Testis (tissue), 2 donors: ENCODE data around the gene HS3ST3A1.

Experiments
- POLR2A ChIP-seq: fragments of 450-650 bp; IDR thresholded peaks from one replicate; pipeline ENCODE4 v1.6.1; 2017; ENCODE audit warnings: antibody characterized with exemption, mild to moderate bottlenecking, moderate library complexity
- TF ChIP-seq, protein P1 (sequence below), 3 experiments: fragments of 450-650 bp in 2 of 3; fragments of 200-600 bp in 1 of 3; sonication (generic) in 1 of 3; IDR thresholded peaks; one replicate each; pipeline ENCODE4 v1.5.1; 2016 to 2019; ENCODE audit warnings: antibody characterized with exemption in 3 of 3, mild to moderate bottlenecking in 2 of 3, moderate library complexity in 1 of 3

GRCh38 chr17:13531721-13532120 lies 70.0 kb downstream of the HS3ST3A1 start:
- TF ChIP-seq, protein P1, sequence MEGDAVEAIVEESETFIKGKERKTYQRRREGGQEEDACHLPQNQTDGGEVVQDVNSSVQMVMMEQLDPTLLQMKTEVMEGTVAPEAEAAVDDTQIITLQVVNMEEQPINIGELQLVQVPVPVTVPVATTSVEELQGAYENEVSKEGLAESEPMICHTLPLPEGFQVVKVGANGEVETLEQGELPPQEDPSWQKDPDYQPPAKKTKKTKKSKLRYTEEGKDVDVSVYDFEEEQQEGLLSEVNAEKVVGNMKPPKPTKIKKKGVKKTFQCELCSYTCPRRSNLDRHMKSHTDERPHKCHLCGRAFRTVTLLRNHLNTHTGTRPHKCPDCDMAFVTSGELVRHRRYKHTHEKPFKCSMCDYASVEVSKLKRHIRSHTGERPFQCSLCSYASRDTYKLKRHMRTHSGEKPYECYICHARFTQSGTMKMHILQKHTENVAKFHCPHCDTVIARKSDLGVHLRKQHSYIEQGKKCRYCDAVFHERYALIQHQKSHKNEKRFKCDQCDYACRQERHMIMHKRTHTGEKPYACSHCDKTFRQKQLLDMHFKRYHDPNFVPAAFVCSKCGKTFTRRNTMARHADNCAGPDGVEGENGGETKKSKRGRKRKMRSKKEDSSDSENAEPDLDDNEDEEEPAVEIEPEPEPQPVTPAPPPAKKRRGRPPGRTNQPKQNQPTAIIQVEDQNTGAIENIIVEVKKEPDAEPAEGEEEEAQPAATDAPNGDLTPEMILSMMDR (IDR thresholded peaks at IDR 0.05): no peak
- TF ChIP-seq POLR2A: no peak
